SK-N-SH (cell line): ENCODE data around the gene TAF11L11. TPM values are rescaled to one million over a fixed set of nuclear protein-coding genes. Genes with fewer than 3 reads are reported as not detected.
A peak's percentile ranks its signal among the peaks of the same experiment; 100 is the strongest.

ENCODE experiments used
- CTCF ChIA-PET: fragments of 300-600, 350-600 bp; formaldehyde crosslinking; extraction: SDS; loops from one replicate; lab custom pipeline; 2021; lab: Yijun Ruan, JAX
- POLR2A ChIA-PET: fragments of 350-600 bp; sonication (Branson Sonifier 250); formaldehyde crosslinking; extraction: SDS; loops from one replicate; lab custom pipeline; 2020; ENCODE audit warnings: antibody characterized with exemption, inconsistent platforms; lab: Yijun Ruan, JAX
- DNase-seq: peaks from one replicate; pipeline ENCODE4 v3.0.0; 2012
- H2AFZ ChIP-seq: fragments of 200-600 bp; sonication (generic); 2 replicates; pipeline ENCODE4 v1.8.1; 2016; ENCODE audit warnings: antibody characterized with exemption, mild to moderate bottlenecking, low read depth
- H3F3A ChIP-seq: fragments of 200-600 bp; sonication (generic); replicated peaks from 2 replicates; pipeline ENCODE3; 2016; ENCODE audit warnings: antibody characterized with exemption, mild to moderate bottlenecking; ENCODE audit not compliant: insufficient read depth
- H3K27ac ChIP-seq, 2 experiments: fragments of 200-500 bp in 1 of 2; fragments of 200-600 bp in 1 of 2; sonication (Bioruptor generic) in 1 of 2; sonication (generic), shearing (Covaris generic) in 1 of 2; 2 replicates each; pipeline versions ENCODE4 v1.5.1 to v1.6.1; 2014 to 2016; ENCODE audit warnings: low read depth in 2 of 2, inconsistent platforms in 1 of 2, low read length in 1 of 2, mild to moderate bottlenecking in 1 of 2, mixed read lengths in 1 of 2
- H3K27me3 ChIP-seq: fragments of 200-600 bp; sonication (generic), shearing (Covaris generic); 2 replicates; pipeline ENCODE4 v1.6.1; 2016; ENCODE audit warnings: mixed run types; ENCODE audit not compliant: insufficient read depth
- H3K36me3 ChIP-seq, 2 experiments: fragments of 200-500 bp in 1 of 2; fragments of 200-600 bp in 1 of 2; sonication (Bioruptor generic) in 1 of 2; sonication (generic) in 1 of 2; replicated peaks in 1 of 2; 2 replicates each; pipeline versions ENCODE3 to v1.5.1; 2014 to 2016; ENCODE audit warnings: low read length in 1 of 2, mild to moderate bottlenecking in 1 of 2; ENCODE audit not compliant: insufficient read depth in 2 of 2, control insufficient read depth in 1 of 2
- H3K4me1 ChIP-seq, 2 experiments: fragments of 200-500 bp in 1 of 2; fragments of 200-600 bp in 1 of 2; sonication (Bioruptor generic) in 1 of 2; sonication (generic), shearing (Covaris generic) in 1 of 2; 2 replicates each; pipeline versions ENCODE4 v1.5.1 to v1.6.1; 2014 to 2016; ENCODE audit warnings: low read depth in 1 of 2, low read length in 1 of 2, mixed run types in 1 of 2; ENCODE audit not compliant: insufficient read depth in 2 of 2, control insufficient read depth in 1 of 2
- H3K4me2 ChIP-seq: fragments of 200-600 bp; sonication (generic), shearing (Covaris generic); 2 replicates; pipeline ENCODE4 v1.6.1; 2017; ENCODE audit warnings: mixed run types
- H3K4me3 ChIP-seq, 2 experiments: fragments of 200-500 bp in 1 of 2; fragments of 200-600 bp in 1 of 2; sonication (Bioruptor generic) in 1 of 2; sonication (generic), shearing (Covaris generic) in 1 of 2; 2 replicates each; pipeline versions ENCODE4 v1.5.1 to v1.8.1; 2014 to 2016; ENCODE audit warnings: low read depth in 2 of 2, inconsistent platforms in 1 of 2, low read length in 1 of 2, mild to moderate bottlenecking in 1 of 2, mixed read lengths in 1 of 2, moderate library complexity in 1 of 2
- H3K79me2 ChIP-seq: fragments of 200-600 bp; sonication (generic); 2 replicates; pipeline ENCODE4 v1.8.1; 2017; ENCODE audit warnings: mild to moderate bottlenecking; ENCODE audit not compliant: insufficient read depth
- H3K9ac ChIP-seq: fragments of 200-600 bp; sonication (generic); 2 replicates; pipeline ENCODE4 v1.6.1; 2017; ENCODE audit warnings: mixed run types
- H3K9me2 ChIP-seq: fragments of 200-600 bp; sonication (generic); 2 replicates; pipeline ENCODE4 v1.6.1; 2017; ENCODE audit warnings: mixed run types
- H3K9me3 ChIP-seq: fragments of 200-600 bp; sonication (generic); 2 replicates; pipeline ENCODE4 v1.6.1; 2017; ENCODE audit warnings: mixed run types, mild to moderate bottlenecking, moderate library complexity
- H4K20me1 ChIP-seq: fragments of 200-600 bp; sonication (generic); 2 replicates; pipeline ENCODE4 v1.6.1; 2017; ENCODE audit warnings: mild to moderate bottlenecking, mixed run types; ENCODE audit not compliant: insufficient read depth
- ELF1 ChIP-seq: IDR thresholded peaks from 2 replicates; pipeline ENCODE4 v1.4.0; 2012
- EP300 ChIP-seq, 2 experiments: IDR thresholded peaks; 2 replicates each; pipeline versions ENCODE4 v1.4.0 to v1.6.1; 2012; ENCODE audit warnings: borderline replicate concordance in 1 of 2, low read depth in 1 of 2, low read length in 1 of 2
- GATA2 ChIP-seq: sonication (generic); formaldehyde crosslinking; IDR thresholded peaks from 2 replicates; pipeline ENCODE4 v1.5.0; 2020; ENCODE audit warnings: mild to moderate bottlenecking, missing genetic modification reagents
- MEF2A ChIP-seq: IDR thresholded peaks from 2 replicates; pipeline ENCODE4 v1.4.0; 2012; ENCODE audit warnings: low read depth, borderline replicate concordance
- MXI1 ChIP-seq: IDR thresholded peaks from 2 replicates; pipeline ENCODE4 v1.6.1; 2012; ENCODE audit warnings: mild to moderate bottlenecking, low read depth, low read length, improper control_type of control experiment
- NFIC ChIP-seq: IDR thresholded peaks from 2 replicates; pipeline ENCODE4 v1.4.0; 2012; ENCODE audit warnings: borderline replicate concordance
- RCOR1 ChIP-seq: fragments of 150-350 bp; IDR thresholded peaks from 2 replicates; pipeline ENCODE4 v1.6.1; 2017; ENCODE audit warnings: antibody characterized with exemption, low read length
- RXRA ChIP-seq: IDR thresholded peaks from 2 replicates; pipeline ENCODE4 v1.4.0; 2012; ENCODE audit warnings: low read depth, mild to moderate bottlenecking, borderline replicate concordance
- SIN3A ChIP-seq: IDR thresholded peaks from 2 replicates; pipeline ENCODE4 v1.6.1; 2012; ENCODE audit warnings: low read depth, mild to moderate bottlenecking, low read length, moderate library complexity, borderline replicate concordance
- SMC3 ChIP-seq: IDR thresholded peaks from 2 replicates; pipeline ENCODE4 v1.6.1; 2012; ENCODE audit warnings: low read depth, low read length, improper control_type of control experiment
- TCF12 ChIP-seq: IDR thresholded peaks from 2 replicates; pipeline ENCODE4 v1.4.0; 2012
- TEAD4 ChIP-seq: IDR thresholded peaks from 2 replicates; pipeline ENCODE4 v1.4.0; 2012; ENCODE audit warnings: mild to moderate bottlenecking, borderline replicate concordance; ENCODE audit not compliant: insufficient read depth
- WGBS: methylation state at CpG from one replicate; pipeline ENCODE4 v1.1.6; 2017; ENCODE audit warnings: low lambda C conversion rate; 5-methylcytosine and 5-hydroxymethylcytosine counted together
- polyA plus RNA-seq, 3 experiments: library from polyadenylated mRNA; depleted of rRNA; stranded (reverse); fragments of >200 nt; gene quantifications; 2 replicates each; pipeline ENCODE4 v1.2.3, GENCODE V29; 2012
- TF ChIP-seq, protein P1 (sequence below): IDR thresholded peaks from 2 replicates; pipeline ENCODE4 v1.6.1; 2012; ENCODE audit warnings: mild to moderate bottlenecking, low read depth, low read length, moderate library complexity
- TF ChIP-seq, protein P2 (sequence below): fragments of 150-350 bp; IDR thresholded peaks from 2 replicates; pipeline ENCODE4 v1.6.1; 2017; ENCODE audit warnings: antibody characterized with exemption, low read length, low read depth, borderline replicate concordance
- TF ChIP-seq, protein P3 (sequence below): fragments of 200-600 bp; sonication (generic); IDR thresholded peaks from 2 replicates; pipeline ENCODE4 v1.6.1; 2017; ENCODE audit warnings: antibody characterized with exemption, mild to moderate bottlenecking, moderate library complexity

TAF11L11 gene
- polyA plus RNA-seq, 1 of the 3 experiments (the other 2 are of a cell fraction), result not detected

DNA sequence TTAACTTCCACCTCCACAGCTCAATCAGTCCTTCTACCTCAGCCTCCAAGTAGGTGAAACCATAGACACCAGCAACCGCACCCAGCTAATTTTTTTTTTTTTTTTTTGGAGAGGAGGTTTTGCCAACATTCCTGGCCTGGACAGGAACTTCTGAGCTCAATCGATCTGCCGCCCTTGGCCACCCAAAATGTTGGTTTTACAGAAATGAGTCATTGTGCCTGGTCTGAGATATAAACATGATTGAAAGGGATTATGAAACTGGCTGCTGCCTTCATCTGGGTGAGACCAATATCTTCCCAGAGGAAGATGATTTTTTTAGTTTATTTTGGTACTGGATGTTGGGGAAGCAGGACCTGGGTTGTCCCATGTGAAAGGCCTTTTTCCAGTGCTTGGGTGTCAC is 15.4 kb downstream of the TAF11L11 start (continued):
- TF ChIP-seq, protein P1, sequence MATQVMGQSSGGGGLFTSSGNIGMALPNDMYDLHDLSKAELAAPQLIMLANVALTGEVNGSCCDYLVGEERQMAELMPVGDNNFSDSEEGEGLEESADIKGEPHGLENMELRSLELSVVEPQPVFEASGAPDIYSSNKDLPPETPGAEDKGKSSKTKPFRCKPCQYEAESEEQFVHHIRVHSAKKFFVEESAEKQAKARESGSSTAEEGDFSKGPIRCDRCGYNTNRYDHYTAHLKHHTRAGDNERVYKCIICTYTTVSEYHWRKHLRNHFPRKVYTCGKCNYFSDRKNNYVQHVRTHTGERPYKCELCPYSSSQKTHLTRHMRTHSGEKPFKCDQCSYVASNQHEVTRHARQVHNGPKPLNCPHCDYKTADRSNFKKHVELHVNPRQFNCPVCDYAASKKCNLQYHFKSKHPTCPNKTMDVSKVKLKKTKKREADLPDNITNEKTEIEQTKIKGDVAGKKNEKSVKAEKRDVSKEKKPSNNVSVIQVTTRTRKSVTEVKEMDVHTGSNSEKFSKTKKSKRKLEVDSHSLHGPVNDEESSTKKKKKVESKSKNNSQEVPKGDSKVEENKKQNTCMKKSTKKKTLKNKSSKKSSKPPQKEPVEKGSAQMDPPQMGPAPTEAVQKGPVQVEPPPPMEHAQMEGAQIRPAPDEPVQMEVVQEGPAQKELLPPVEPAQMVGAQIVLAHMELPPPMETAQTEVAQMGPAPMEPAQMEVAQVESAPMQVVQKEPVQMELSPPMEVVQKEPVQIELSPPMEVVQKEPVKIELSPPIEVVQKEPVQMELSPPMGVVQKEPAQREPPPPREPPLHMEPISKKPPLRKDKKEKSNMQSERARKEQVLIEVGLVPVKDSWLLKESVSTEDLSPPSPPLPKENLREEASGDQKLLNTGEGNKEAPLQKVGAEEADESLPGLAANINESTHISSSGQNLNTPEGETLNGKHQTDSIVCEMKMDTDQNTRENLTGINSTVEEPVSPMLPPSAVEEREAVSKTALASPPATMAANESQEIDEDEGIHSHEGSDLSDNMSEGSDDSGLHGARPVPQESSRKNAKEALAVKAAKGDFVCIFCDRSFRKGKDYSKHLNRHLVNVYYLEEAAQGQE, result no peak
- TF ChIP-seq SMC3 (no peak), SIN3A (no peak), GATA2 (CRISPR knock-in tag) (no peak), ELF1 (no peak), RXRA (no peak), TCF12 (no peak), NFIC (no peak), RCOR1 (no peak)
- TF ChIP-seq, protein P2, sequence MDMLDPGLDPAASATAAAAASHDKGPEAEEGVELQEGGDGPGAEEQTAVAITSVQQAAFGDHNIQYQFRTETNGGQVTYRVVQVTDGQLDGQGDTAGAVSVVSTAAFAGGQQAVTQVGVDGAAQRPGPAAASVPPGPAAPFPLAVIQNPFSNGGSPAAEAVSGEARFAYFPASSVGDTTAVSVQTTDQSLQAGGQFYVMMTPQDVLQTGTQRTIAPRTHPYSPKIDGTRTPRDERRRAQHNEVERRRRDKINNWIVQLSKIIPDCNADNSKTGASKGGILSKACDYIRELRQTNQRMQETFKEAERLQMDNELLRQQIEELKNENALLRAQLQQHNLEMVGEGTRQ, result no peak

DNA sequence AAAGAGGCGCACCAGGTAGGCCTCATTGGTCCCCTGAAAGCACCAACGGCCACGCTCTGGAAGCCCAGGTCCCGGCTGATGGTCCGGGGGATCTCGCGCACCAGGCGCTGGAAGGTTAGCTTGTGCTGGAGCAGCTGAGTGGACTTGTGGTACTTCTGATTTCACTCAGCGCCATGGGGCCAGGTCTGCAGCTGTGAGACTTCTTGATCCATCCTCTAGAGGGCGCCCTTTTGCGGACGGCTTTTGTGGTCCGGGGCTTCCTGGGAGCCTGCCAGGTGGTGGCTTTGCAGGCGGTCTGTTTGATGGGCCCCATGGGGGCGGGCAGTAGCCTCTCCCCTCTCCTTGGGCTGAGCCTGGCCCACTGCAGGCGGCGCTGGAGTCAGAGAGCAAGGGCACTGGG is 16.6 kb downstream of the TAF11L11 start:
- ChIA-PET CTCF (no interaction called here), POLR2A (no interaction called here)
- H3K79me2 ChIP-seq, result no peaks in the 10 kb centered on the region
- no peaks in the 10 kb centered on the region for H3F3A ChIP-seq
- TF ChIP-seq, protein P3, sequence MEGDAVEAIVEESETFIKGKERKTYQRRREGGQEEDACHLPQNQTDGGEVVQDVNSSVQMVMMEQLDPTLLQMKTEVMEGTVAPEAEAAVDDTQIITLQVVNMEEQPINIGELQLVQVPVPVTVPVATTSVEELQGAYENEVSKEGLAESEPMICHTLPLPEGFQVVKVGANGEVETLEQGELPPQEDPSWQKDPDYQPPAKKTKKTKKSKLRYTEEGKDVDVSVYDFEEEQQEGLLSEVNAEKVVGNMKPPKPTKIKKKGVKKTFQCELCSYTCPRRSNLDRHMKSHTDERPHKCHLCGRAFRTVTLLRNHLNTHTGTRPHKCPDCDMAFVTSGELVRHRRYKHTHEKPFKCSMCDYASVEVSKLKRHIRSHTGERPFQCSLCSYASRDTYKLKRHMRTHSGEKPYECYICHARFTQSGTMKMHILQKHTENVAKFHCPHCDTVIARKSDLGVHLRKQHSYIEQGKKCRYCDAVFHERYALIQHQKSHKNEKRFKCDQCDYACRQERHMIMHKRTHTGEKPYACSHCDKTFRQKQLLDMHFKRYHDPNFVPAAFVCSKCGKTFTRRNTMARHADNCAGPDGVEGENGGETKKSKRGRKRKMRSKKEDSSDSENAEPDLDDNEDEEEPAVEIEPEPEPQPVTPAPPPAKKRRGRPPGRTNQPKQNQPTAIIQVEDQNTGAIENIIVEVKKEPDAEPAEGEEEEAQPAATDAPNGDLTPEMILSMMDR, result peak; percentile 29
- TF ChIP-seq TEAD4 (no peak), MEF2A (no peak), EP300 (IDR thresholded peaks at IDR 0.05; ENCODE audit: borderline replicate concordance in 1 of 2, low read depth in 1 of 2, low read length in 1 of 2) (no peak), RCOR1 (no peak), MXI1 (no peak)
- TF ChIP-seq, all 33 proteins: peak for 1
- DNase-seq, result peak; percentile 27
- Histone ChIP-seq H3K9me3 (no peaks in the 10 kb centered on the region), H3K27ac (no peak overlapping the region), H4K20me1 (no peaks in the 10 kb centered on the region), H3K4me3 (no peak overlapping the region), H3K9ac (no peak overlapping the region), H3K9me2 (no peaks in the 10 kb centered on the region), H2AFZ (no peak overlapping the region), H3K27me3 (no peaks in the 10 kb centered on the region), H3K36me3 (no peaks in the 10 kb centered on the region), H3K4me2 (no peak overlapping the region), H3K4me1 (no peaks in the 10 kb centered on the region)
- 69% methylated on average over 5 of the region's 17 CpGs for WGBS
